Stimulated activated CD4-positive, alpha-beta T cell treated with anti-CD3 and anti-CD28 coated beads, Interleukin-1b, Interleukin-23, amount 100 ng/mL, for 24 hours (primary cell): ENCODE measurements around the gene ATM.
"Not testable (repeated sequence)": the region's sequence is repeated elsewhere in the genome, so short reads cannot be mapped to it uniquely, and the experiment has no call there.

Experiments used
- DNase-seq, 4 experiments: peaks; one replicate each; pipeline ENCODE4 v3.0.0-alpha.2; 2020; ENCODE audit warnings: low read depth in 4 of 4, low spot score in 1 of 4

ATM gene

DNA sequence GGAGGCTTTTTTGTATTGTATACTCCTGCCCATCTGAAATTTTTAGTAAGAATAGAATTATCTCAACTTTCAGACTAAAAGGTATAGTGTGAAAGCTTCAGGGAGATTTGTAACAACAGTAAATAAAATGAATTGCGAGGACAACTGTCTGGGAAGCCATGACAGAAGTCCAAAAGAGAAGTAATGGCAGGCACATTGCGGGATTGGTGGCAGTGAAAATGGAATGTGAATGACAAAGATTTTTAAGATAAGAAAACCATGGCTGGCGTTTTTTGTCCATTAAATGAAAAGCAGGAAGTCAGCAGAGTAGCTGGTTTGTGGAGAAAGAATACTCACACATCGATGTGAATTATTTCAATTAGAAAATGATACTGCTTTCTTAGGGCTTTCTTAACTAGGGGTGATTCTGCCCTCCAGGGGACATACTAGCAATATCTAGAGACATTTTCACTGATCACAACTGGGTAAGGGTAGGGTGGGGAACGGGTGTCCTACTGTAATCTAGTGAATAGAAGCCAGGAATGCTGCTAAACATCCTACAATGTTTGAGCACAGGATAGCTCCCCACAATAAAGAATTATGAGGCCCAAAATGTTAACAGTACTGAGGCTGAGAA lies 2.0 kb upstream of the ATM start:
- DNase-seq, result no peak

DNA sequence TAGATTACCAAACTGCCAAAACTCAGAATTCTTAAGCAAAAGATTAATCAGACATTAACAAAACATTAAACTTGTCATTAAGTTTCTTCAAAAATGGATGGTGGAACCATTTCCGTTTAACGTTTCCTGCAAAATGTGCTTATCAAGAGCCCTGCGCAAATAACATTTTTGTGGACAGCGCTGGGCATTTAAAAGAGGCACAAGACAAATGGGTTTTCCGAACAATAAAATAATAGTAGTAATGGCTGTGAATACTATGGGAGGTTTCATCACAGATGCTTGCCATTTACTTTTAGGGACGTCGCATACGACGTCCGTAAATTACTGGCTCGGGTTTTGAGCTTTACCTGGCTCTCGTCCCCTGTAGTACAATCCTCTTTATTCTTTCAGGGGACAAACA lies 1.5 kb upstream of the ATM start:
- no peak for DNase-seq

DNA sequence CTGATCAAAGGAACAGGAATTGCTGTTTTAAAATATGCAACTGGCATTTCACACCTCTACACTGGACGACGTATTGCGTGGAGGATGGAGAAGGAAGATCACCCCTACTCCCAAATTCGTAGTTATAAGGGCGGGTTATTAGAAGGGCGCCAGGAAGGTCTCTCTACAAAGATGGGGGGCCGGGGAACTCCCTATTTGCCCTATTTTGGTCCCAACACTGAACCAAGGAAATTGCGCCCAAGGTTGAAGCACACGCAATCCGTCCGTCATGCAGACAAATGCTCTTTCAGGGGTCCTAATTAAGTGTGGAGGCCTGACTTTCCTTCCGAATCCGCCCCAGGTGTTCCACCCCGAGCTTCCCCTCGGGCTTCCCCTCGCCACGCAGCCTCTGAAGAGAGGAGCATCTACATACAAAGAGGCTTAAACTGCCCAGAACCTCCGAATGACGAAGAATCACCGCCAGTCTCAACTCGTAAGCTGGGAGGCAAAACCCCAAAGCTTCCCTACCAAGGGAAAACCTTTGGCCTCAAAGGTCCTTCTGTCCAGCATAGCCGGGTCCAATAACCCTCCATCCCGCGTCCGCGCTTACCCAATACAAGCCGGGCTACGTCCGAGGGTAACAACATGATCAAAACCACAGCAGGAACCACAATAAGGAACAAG lies 825 bp upstream of the ATM start:
- DNase-seq, result no peak

DNA sequence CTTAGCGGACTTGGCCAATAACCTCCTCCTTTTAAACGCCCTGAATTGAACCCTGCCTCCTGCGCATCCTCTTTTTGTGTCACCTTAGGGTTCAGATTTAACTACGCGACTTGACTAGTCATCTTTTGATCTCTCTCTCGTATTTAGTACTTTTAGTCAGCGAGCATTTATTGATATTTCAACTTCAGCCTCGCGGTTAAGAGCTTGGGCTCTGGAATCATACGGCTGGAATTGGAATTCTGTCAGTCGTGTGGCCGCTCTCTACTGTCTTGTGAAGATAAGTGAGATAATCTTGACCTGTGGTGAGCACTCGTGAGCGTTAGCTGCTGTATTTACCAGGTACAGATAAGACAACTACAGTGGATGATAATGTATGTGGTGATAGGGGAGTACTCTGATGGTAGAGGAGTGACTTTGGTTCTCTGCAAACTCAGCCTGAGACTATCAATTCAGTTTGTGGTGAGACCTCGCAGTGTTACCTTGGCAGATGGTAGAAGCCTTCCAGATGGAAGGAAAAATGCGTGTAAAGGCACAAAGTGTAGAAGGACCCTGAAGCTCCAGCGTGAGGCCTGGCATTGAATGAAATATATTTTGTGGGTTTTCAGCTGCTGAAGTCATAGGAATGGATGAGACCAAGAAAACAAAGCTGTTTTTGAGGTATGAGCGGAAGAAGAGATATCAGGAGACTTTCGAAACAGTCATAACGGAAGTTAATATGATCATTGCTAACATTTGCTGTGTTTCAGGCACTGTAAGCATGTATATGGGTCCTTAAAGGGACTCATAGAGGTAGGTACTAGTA lies 682 bp downstream of the ATM start:
- no peak for DNase-seq

DNA sequence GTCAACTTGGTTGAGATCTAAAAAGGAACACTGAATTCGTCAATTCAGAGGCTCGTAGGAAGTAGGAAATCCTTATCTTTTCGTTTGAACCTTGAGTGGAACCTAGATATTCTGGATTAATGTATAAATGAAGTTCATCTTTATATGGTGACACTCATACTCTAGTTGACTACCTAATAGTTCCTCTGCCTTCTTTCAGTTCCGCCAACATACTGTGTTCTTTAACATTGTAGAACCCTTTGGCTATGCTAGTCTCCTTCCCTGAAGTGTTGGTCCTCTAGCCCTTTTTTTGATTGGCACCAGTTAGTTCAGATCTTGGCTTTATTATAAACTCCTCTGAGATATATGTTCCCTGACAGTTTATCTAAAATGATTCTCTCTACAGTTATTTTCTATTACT lies 1.5 kb downstream of the ATM start:
- DNase-seq, result no peak

DNA sequence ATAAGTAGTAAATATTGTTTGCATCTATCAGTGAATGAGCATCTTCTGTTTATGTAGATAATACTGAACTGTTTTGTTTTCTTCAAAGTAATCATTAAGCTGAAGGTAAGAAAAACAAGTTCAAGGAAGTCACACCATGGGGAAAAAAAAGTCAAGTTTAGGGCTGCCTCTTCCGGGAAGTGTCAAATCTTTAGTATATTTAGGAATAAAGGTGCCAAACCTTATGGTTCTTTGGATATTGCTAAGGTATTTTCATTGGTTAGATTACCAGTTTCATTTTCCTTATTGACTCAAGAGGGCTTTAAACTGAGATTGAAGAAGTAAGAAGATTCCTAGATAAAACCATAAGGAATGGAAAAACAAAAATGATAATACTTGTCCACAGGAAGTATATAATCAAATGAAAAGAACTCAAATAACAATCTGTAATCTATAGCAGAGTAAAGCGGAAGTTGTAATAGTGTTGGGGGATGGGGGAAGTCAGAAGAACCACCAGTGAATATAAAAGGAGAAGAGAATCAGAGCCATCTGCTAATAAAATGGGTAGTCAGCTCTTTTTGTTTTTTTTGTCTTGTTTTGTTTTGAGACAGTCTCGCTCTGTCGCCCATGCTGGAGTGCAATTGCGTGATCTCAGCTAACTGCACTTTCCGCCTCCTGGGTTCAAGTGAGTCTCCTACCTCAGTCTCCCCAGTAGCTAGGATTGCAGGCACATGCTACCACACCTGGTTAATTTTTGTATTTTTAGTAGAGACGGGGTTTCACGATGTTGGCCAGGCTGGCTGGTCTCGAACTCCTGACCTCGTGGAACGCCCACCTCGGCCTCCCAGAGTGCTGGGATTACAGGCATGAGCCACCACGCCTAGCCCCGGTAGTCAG lies 2.3 kb downstream of the ATM start:
- DNase-seq, result no peak

DNA sequence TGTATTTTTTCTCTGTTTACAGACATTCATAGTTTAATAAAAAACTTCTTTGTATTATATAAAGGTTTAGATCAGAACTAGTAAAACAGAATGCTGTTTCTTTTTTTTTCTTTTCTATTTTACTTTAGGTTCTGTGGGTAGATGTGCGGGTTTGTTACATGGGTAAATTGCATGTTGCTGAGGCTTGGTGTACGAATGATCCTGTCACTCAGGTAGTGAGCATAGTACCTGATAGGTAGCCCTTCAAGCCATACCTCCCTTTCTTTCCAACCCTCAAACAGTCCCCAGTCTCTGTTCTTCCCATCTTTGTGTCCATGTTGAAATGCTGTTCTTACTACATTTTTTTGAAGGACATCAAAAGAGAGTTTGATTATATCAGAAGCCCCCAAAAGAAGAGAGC lies 3.2 kb downstream of the ATM start:
- DNase-seq, result no peak

DNA sequence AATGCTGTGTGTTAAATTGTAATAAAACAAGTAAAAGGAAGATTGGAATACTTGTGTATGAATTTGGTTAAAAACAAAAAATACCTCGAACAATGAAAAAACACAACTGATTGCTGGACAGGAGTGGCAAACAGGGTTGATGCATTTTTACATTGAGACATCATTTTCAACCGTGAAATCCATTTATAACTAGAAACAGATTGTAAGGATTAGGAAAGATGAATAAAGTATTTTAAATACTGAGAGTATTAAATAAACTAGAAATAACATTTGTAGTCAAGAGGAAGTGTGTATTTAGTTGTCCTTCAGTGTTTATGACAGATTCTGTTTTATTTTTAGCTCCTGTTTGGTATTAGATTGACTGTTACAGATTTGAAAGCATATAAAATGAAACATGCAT lies 5.4 kb downstream of the ATM start:
- DNase-seq, result no peak

DNA sequence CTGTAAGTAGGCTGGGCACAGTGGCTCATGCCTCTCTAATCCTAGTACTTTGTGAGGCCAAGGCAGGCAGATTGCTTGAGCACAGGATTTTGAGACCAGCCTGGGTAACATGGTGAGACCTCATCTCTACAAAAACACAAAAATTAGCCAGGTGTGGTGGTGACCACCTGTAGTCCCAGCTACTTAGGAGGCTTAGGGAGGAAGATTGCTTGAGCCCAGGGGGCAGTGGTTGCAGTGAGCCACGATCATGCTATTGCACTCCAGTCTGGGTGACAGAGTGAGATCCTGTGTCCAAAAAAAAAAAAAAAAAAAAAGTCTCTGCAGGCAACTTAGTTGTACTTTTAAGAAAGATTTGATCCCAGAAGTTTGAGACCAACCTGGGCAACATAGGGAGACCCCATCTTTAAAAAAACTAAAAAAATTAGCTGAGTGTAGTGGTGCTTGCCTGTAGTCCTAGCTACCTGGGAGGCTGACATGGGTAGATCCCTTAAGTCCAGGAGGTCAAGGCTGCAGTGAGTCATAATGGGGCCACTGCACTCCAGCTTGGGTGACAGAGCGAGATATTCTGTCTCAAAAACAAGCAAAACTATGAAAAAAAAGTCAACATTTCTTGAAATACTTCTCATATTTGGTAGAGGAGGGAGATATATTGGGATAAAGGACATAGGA lies 10.5 kb downstream of the ATM start:
- no peak for DNase-seq

DNA sequence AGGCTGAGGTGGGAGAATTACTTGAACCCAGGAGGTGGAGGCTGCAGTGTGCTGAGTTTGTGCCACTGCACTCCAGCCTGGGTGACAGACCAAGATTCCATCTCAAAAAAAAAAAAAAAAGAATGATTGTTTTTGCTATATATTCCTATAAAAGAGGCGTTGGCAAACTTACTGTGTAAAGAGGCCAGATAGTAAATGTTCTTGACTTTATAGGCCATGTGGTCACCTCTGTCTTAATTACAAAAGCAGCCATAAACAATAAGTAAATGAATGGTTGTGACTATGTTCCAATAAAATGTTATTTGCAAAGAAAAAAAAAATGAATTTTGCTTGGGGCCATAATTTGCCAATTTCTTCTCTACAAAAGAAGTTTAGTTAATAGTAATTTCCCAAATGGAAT lies 12.3 kb downstream of the ATM start:
- DNase-seq, result no peak

DNA sequence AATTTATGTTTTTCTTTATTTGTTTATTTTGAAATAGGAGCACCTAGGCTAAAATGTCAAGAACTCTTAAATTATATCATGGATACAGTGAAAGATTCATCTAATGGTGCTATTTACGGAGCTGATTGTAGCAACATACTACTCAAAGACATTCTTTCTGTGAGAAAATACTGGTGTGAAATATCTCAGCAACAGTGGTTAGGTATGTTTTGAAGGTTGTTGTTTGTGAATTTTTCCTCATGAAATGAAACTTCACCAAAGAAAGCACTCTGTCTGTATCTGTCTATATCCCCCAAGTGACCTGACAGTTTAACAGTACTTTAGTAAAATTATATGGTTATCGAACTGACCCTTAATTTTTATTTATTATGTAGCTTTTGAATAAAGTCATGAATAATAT lies 12.8 kb downstream of the ATM start:
- DNase-seq, result no peak

DNA sequence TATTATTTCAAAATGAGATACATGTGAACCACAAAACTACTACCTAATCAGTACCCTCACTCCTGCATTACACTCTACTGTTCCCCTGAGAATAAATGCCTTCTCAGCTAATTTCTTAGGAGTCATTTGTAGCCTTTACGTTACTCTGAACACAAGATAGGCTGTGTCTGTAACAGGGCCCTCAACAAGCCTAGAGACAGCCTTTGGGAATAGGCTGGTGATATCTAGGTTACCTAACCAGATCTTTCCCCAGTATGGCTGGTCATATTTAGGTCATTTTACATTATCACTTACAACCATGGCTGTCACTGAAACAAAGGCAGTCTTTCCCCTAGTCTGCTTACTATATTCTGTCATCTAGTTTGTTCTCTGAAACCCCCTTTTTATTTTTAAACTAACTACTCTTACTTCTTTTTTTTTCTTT lies 14.2 kb downstream of the ATM start:
- no peak for DNase-seq

DNA sequence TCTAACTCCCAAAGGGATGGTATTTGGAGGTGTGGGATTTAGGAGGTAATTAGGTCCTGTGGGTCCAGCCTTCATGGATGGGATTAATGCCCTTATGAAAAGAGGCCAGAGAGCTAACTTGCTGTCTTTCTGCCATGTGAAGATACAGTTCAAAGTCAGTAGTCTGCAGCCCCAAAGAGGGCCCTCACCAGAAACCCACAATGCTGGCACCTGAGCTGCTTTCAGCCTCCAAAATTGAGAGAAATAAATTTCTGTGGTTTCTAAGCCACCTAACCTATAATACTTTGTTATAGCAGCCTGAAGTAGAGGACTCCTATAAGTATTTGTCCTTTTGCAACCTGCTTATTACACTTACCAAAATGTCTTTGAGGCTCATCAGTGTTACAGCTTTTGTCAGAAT lies 16.2 kb downstream of the ATM start:
- no peak for DNase-seq

DNA sequence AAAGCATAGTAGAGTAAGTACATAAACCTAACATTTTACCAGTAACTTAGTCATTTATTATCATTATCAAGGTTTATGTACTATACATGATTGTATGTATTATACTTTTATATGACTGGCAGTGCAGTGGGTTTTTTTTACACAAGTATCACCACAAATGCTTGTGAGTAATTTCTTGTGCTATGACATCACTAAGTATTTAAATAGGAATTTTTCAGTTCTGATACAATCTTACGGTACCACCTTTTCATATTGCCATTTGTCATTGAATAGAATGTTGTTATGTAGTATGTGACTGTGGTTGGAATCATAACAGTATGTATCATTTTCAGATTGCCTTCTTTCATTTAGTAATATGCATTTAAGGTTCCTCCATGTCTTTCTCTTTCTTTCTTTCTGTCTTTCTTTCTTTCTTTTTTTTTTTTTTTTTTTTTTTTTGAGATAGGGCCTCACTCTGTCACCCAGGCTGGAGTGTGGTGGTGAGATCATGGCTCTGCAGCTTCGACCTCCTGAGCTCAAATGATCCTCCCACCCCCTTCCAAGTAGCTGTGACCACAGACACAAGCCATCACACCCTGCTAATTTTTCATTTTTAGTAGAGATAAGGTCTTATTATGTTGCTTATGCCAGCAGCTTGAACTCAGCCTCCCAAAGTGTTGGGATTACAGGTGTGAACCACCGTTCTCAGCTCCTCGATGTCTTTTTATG lies 18.6 kb downstream of the ATM start:
- DNase-seq, result no peak

DNA sequence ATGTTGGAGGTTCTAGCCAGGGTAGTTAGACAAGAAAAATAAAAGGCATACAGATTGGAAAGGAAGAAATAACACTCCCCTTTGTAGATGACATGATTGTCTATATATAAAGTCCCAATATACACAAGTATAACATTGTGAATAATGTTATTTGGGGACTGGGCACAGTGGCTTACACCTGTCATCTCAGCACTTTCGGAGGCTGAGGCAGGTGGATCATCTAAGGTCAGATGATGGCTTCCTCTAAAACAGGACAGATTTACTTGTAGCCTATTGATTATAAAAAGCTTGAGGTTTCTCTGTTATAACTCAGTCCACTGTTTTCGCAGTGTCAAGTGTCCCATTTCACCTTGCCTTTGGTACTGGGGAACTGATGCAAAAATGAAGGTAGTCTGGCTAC lies 19.6 kb downstream of the ATM start:
- no peak for DNase-seq

DNA sequence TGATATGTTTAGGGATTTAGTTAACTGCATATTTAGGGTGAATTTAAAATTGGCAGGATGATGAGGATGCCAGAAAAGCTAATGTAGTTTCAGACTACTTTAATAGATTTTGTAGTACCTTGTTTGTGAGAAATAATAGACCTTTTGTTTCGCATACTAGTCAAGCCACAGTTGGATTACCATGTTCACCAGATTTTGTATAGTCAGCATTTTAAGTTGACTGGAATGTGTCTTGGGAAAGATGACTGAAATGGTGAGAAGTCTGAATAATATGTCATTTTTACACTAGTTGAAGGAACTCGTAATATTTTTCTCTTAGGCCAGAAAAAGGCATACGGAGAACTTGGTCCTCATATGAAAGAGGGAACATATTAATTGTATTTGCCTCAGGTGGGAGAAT lies 23.4 kb downstream of the ATM start:
- no peak for DNase-seq

DNA sequence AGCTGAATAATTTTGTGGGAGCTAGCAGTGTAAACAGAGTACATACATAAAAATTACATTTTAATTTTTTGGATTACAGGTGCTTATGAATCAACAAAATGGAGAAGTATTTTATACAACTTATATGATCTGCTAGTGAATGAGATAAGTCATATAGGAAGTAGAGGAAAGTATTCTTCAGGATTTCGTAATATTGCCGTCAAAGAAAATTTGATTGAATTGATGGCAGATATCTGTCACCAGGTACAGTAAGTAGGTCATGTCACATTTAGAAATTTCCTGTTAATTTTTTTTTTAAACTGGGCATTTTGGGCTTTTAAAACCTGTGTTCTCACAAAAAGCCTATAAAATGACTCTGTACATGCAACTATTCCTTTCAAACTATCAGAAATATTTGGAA lies 24.0 kb downstream of the ATM start:
- no peak for DNase-seq

DNA sequence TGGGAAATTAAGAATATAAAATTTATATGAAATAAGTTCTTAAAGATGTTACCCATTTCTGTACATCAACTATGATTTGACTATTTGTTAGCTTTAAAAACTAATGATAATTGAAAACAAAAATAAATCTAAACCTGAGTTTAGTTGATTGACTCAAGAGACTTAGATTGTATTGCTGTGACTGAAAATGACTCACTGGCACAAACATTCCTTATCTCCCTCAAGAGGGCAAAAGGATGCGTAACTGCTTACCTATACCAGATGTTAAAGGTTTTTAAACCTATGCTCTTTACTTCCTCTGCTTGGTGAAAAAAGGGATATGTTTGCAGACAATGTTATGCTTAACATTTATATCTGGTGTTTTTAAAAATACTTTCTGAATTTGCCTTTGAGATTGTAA lies 30.3 kb downstream of the ATM start:
- no peak for DNase-seq

DNA sequence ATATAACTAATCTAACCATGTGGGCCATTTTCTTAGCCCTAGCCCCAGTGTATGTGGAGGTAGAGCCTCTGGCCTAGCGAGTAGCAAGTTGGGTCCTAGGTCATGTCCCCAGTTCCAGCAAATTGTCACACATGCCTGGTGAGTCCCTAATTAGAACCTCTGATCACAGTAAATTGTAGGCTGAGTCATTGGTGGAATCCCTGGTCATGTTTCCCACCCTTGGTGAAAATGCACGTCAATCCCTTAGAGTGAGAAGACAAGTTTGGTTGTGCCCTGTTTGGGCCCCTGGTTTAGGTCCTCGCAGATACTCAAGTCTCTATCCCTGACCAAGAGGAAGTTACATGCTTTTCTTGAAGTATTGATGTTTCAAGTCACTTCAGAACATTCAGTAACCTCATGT lies 46.7 kb downstream of the ATM start:
- no peak for DNase-seq

DNA sequence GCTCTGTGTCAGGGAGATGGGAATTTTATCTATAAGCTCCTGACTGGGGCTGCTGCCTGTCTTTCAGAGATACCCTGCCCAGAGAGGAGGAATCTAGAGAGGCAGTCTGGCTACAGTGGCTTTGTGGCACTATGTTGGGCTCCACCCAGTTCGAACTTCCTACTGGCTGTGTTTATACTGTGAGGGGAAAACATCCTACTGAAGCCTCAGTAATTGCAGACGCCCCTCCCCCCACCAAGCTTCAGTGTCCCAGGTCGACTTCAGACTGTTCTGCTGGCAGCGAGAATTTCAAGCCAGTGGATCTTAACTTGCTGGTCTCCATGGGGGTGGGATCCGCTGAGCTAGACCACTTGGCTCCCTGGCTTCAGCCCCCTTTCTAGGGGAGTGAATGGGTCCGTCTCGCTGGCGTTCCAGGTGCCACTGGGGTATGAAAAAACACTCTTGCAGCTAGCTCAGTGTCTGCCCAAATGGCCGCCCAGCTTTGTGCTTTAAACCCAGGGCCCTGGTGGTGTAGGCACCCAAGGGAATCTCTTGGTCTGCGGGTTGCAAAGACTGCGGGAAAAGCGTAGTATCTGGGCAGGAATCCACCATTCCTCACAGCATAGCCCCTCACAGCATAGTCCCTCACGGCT lies 54.2 kb downstream of the ATM start:
- not testable (repeated sequence) for DNase-seq
